ENCODE measurements around the gene ARG1. TPM values are rescaled to one million over a fixed set of nuclear protein-coding genes. Genes with fewer than 3 reads are reported as not detected.

The ARG1 gene
- total RNA-seq, 4 donors from 2014 or later = 1.5 TPM; not detected in 3

DNA sequence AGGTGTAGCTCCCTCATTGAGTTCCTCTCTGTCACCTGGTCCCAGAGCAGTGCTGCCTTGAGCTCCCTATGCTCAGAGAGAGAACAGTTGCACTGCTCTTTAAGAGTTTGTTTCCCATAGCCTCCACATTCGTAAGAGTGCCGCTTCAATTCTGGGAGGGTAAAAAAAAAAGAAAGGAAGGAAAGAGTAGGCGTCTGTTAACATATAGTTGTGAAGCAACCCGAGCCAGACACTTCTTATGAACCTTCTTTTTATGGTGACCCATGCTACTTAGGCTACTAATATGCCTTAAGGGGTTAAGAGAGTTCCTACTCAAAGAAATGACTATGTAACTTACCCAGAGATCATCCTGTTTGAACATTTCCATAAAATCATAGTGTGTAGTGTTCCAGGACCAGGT lies 4.3 kb upstream of the ARG1 start:
- TF ChIP-seq, protein P1, sequence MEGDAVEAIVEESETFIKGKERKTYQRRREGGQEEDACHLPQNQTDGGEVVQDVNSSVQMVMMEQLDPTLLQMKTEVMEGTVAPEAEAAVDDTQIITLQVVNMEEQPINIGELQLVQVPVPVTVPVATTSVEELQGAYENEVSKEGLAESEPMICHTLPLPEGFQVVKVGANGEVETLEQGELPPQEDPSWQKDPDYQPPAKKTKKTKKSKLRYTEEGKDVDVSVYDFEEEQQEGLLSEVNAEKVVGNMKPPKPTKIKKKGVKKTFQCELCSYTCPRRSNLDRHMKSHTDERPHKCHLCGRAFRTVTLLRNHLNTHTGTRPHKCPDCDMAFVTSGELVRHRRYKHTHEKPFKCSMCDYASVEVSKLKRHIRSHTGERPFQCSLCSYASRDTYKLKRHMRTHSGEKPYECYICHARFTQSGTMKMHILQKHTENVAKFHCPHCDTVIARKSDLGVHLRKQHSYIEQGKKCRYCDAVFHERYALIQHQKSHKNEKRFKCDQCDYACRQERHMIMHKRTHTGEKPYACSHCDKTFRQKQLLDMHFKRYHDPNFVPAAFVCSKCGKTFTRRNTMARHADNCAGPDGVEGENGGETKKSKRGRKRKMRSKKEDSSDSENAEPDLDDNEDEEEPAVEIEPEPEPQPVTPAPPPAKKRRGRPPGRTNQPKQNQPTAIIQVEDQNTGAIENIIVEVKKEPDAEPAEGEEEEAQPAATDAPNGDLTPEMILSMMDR (IDR thresholded peaks at IDR 0.05; ENCODE audit: low read depth) = no peak

DNA sequence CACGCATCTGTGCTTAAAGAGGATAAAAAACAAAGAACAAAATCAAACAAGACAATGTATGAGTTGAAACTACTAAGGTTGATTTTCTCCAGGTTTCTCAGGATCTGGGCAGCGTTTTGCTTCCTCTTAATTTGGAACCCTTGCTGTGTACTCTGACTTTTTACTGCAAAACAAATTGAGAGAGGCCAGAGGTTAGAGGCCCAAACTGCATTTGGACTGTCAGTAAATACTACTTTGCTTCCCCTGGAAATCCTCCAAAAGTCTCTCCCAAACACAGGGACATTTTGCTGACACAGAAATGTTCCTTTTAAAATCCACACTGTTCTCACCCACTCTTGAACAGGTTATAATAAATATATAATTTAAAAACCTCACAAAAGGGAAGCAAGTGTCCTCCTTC lies 1.1 kb downstream of the ARG1 start:
- TF ChIP-seq, protein P1 (IDR thresholded peaks at IDR 0.05; ENCODE audit: low read depth) = no peak

DNA sequence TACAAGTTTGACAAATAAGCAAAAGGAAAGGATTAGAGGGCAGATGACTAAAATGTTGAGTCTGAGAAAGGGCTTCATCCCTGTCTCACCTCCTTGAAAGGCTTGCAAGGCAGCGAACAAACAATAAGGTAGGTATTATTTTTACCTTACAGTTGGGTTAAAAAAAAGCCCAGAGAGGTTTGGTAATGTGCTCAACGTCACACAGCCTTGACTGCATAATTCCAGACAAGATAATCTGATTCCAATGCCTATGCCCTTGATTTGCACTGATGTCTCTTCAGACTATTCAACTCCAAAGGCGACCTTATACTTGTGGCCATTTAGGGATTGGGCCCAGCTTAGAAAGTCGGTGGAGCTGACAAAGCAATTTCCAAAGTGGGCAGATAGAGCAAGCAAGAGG lies 1.7 kb downstream of the ARG1 start:
- TF ChIP-seq, protein P1 (IDR thresholded peaks at IDR 0.05; ENCODE audit: low read depth) = no peak

GRCh38 chr6:131575834-131576478 lies 2.9 kb downstream of the ARG1 start:
- TF ChIP-seq, protein P1 (IDR thresholded peaks at IDR 0.05; ENCODE audit: low read depth) = no peak

- TF ChIP-seq, protein P1 (IDR thresholded peaks at IDR 0.05; ENCODE audit: low read depth) = no peak
Observed at GRCh38 chr6:131581523-131581922, 8.5 kb downstream of the ARG1 start.

DNA sequence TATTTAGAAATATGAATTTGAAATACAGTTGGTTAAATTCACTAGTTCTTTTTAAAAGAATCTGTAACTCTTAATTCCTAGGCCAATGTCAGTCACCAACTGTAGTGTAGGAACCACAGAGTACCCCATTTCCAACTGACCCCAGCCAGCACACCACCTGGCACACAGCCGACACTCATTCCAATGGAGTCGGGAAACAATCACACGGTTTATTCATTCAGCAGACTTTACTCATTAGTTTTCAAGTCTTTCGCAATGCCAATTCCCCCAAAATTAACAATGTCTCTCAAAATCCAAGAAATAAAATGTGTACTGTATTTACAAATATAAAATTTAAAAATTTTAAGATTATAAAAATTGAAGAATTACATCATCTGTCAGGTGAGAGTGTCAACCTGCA lies 13.5 kb downstream of the ARG1 start:
- TF ChIP-seq, protein P1 (IDR thresholded peaks at IDR 0.05; ENCODE audit: low read depth) = no peak

GRCh38 chr6:131587909-131588308 lies 14.9 kb downstream of the ARG1 start:
- TF ChIP-seq, protein P1 (IDR thresholded peaks at IDR 0.05; ENCODE audit: low read depth) = no peak

Data from subcutaneous adipose tissue (tissue), 4 donors.